ENCODE results near the gene NTRK1. TPM values are rescaled to one million over a fixed set of nuclear protein-coding genes. Genes with fewer than 3 reads are reported as not detected.

NTRK1 gene
- total and polyA plus RNA-seq, 4 donors: 0.13 to 0.17 (median 0.14) TPM

GRCh38 chr1:156881101-156881500, 20.4 kb downstream of the NTRK1 start:
- Histone ChIP-seq H3K27me3 (ENCODE audit: control insufficient read depth in 4 of 4, insufficient read depth in 4 of 4, low read length in 3 of 4) (no peaks in the 10 kb centered on the region), H3K4me3 (ENCODE audit: low read depth in 1 of 3, low read length in 3 of 3) (no peak overlapping the region), H3K36me3 (ENCODE audit: control insufficient read depth in 4 of 4, insufficient read depth in 3 of 4, low read depth in 1 of 4, low read length in 3 of 4) (no peaks in the 10 kb centered on the region), H3K9me3 (ENCODE audit: control insufficient read depth in 4 of 4, low read length in 3 of 4) (no peaks in the 10 kb centered on the region), H3K27ac (ENCODE audit: low read depth in 1 of 2, low read length in 2 of 2) (no peak overlapping the region), H3K9ac (ENCODE audit: low read depth in 1 of 2, low read length in 2 of 2) (no peak overlapping the region), H3K4me1 (ENCODE audit: control insufficient read depth in 4 of 4, insufficient read depth in 4 of 4, low read length in 3 of 4) (no peaks in the 10 kb centered on the region)
- 62% methylated on average over 10 of the region's 10 CpGs for WGBS
- DNase-seq (ENCODE audit: low spot score): no peak
- TF ChIP-seq YY1 (IDR thresholded peaks at IDR 0.05) (no peak), EGR1 (IDR thresholded peaks at IDR 0.05; ENCODE audit: low read depth in 2 of 2) (no peak), HNF4G (IDR thresholded peaks at IDR 0.05) (no peak), TAF1 (conservative IDR thresholded peaks at IDR 0.05) (no peak), FOXA2 (IDR thresholded peaks at IDR 0.05) (no peak)

- no peak overlapping the region for H3K27ac ChIP-seq (ENCODE audit: low read depth in 1 of 2, low read length in 2 of 2)
- H3K27me3 ChIP-seq (ENCODE audit: control insufficient read depth in 4 of 4, insufficient read depth in 4 of 4, low read length in 3 of 4): no peaks in the 10 kb centered on the region
- DNase-seq (ENCODE audit: low spot score): no peak
- H3K9ac ChIP-seq (ENCODE audit: low read depth in 1 of 2, low read length in 2 of 2): no peak overlapping the region
- H3K9me3 ChIP-seq (ENCODE audit: control insufficient read depth in 4 of 4, low read length in 3 of 4): no peaks in the 10 kb centered on the region
- H3K36me3 ChIP-seq (ENCODE audit: control insufficient read depth in 4 of 4, insufficient read depth in 3 of 4, low read depth in 1 of 4, low read length in 3 of 4): no peaks in the 10 kb centered on the region
- 83% methylated on average over 4 of the region's 4 CpGs for WGBS
- TF ChIP-seq TAF1 (conservative IDR thresholded peaks at IDR 0.05) (no peak), RAD21 (IDR thresholded peaks at IDR 0.05) (no peak), CTCF (IDR thresholded peaks at IDR 0.05; ENCODE audit: low read depth, low read length, missing input control) (no peak)
- no peaks in the 10 kb centered on the region for H3K4me1 ChIP-seq (ENCODE audit: control insufficient read depth in 4 of 4, insufficient read depth in 4 of 4, low read length in 3 of 4)
- no peak overlapping the region for H3K4me3 ChIP-seq (ENCODE audit: low read depth in 1 of 3, low read length in 3 of 3)
Observed at GRCh38 chr1:156881663-156882062, 21.0 kb downstream of the NTRK1 start.

- H3K27ac ChIP-seq (ENCODE audit: low read depth in 1 of 2, low read length in 2 of 2): no peak overlapping the region
- TF ChIP-seq FOXA1 (IDR thresholded peaks at IDR 0.05) (no peak), MAX (IDR thresholded peaks at IDR 0.05) (no peak), EGR1 (IDR thresholded peaks at IDR 0.05; ENCODE audit: low read depth in 2 of 2) (no peak), RXRA (IDR thresholded peaks at IDR 0.05) (no peak), RAD21 (IDR thresholded peaks at IDR 0.05) (no peak), HNF4G (IDR thresholded peaks at IDR 0.05) (no peak), FOXA2 (IDR thresholded peaks at IDR 0.05) (no peak), HNF4A (conservative IDR thresholded peaks at IDR 0.05) (no peak), NR2F2 (IDR thresholded peaks at IDR 0.05) (no peak), CTCF (IDR thresholded peaks at IDR 0.05; ENCODE audit: low read depth, low read length, missing input control) (no peak), TAF1 (conservative IDR thresholded peaks at IDR 0.05) (no peak), JUND (IDR thresholded peaks at IDR 0.05) (no peak), GABPA (IDR thresholded peaks at IDR 0.05 in 1 of 2, conservative IDR thresholded peaks at IDR 0.05 in 1 of 2) (no peak), ATF3 (IDR thresholded peaks at IDR 0.05) (no peak), ZBTB33 (IDR thresholded peaks at IDR 0.05) (no peak), SP1 (IDR thresholded peaks at IDR 0.05) (no peak), YY1 (IDR thresholded peaks at IDR 0.05) (no peak), REST (IDR thresholded peaks at IDR 0.05) (no peak)
- H3K4me1 ChIP-seq (ENCODE audit: control insufficient read depth in 4 of 4, insufficient read depth in 4 of 4, low read length in 3 of 4): no peaks in the 10 kb centered on the region
- H3K27me3 ChIP-seq (ENCODE audit: control insufficient read depth in 4 of 4, insufficient read depth in 4 of 4, low read length in 3 of 4): no peaks in the 10 kb centered on the region
- WGBS: 70% methylated on average over 3 of the region's 3 CpGs
- H3K36me3 ChIP-seq (ENCODE audit: control insufficient read depth in 4 of 4, insufficient read depth in 3 of 4, low read depth in 1 of 4, low read length in 3 of 4): no peaks in the 10 kb centered on the region
- DNase-seq (ENCODE audit: low spot score): no peak
- H3K9ac ChIP-seq (ENCODE audit: low read depth in 1 of 2, low read length in 2 of 2): no peak overlapping the region
- no peaks in the 10 kb centered on the region for H3K9me3 ChIP-seq (ENCODE audit: control insufficient read depth in 4 of 4, low read length in 3 of 4)
- H3K4me3 ChIP-seq (ENCODE audit: low read depth in 1 of 3, low read length in 3 of 3): no peak overlapping the region
Observed at GRCh38 chr1:156882543-156882942, 21.9 kb downstream of the NTRK1 start.

All from liver (tissue), 9 donors.